H1 (cell line): ENCODE results near the gene ZNF500. TPM values are rescaled to one million over a fixed set of nuclear protein-coding genes. Genes with fewer than 3 reads are reported as not detected.

Source experiments
- BRCA1 ChIP-seq: IDR thresholded peaks from 2 replicates; pipeline ENCODE4 v1.6.1; 2012; ENCODE audit warnings: low read depth, low read length, improper control_type of control experiment
- CHD1 ChIP-seq: IDR thresholded peaks from 2 replicates; pipeline ENCODE4 v1.6.1; 2012; ENCODE audit warnings: low read depth, low read length, improper control_type of control experiment
- CHD7 ChIP-seq: fragments of 300-600 bp; sonication (generic); IDR thresholded peaks from 2 replicates; pipeline ENCODE4 v1.7.1; 2012; ENCODE audit warnings: low read length, moderate library complexity, mild to moderate bottlenecking, inconsistent platforms; ENCODE audit not compliant: insufficient replicate concordance
- CREB1 ChIP-seq: IDR thresholded peaks from 2 replicates; pipeline ENCODE4 v1.6.1; 2012; ENCODE audit warnings: inconsistent platforms
- GABPA ChIP-seq: IDR thresholded peaks from 2 replicates; pipeline ENCODE4 v1.6.1; 2011; ENCODE audit warnings: mild to moderate bottlenecking, low read length, moderate library complexity, borderline replicate concordance; ENCODE audit not compliant: insufficient read depth
- HDAC6 ChIP-seq: IDR thresholded peaks from one replicate; pipeline ENCODE4 v1.7.1; 2012; ENCODE audit warnings: low read depth, mild to moderate bottlenecking, inconsistent platforms, low read length, moderate library complexity
- JUN ChIP-seq: IDR thresholded peaks from 2 replicates; pipeline ENCODE4 v1.6.1; 2011; ENCODE audit warnings: low read depth, mild to moderate bottlenecking, improper control_type of control experiment, low read length
- POLR2AphosphoS5 ChIP-seq: IDR thresholded peaks from 2 replicates; pipeline ENCODE4 v1.6.1; 2011; ENCODE audit warnings: low read depth, low read length
- SIN3A ChIP-seq, 2 experiments: IDR thresholded peaks in 1 of 2; conservative IDR thresholded peaks in 1 of 2; 2 replicates each; pipeline ENCODE4 v1.6.1; 2011 to 2012; ENCODE audit warnings: low read length in 2 of 2, improper control_type of control experiment in 1 of 2, low read depth in 1 of 2, mild to moderate bottlenecking in 1 of 2
- SP2 ChIP-seq: IDR thresholded peaks from 2 replicates; pipeline ENCODE4 v1.6.1; 2012; ENCODE audit warnings: mild to moderate bottlenecking, low read length, inconsistent platforms
- polyA plus RNA-seq, 7 experiments: library from polyadenylated mRNA; depleted of rRNA in 3 of 7; stranded (reverse) in 5 of 7; unstranded in 2 of 7; fragments of >200 nt in 5 of 7; fragments of 200-250 nt in 2 of 7; gene quantifications; 1 replicate in 5 of 7; 2 replicates in 1 of 7; 4 replicates in 1 of 7; pipeline versions ENCODE4 v1.2.1 to v1.2.3, GENCODE V29; 2011 to 2013; ENCODE audit warnings: missing spikeins in 2 of 7, mixed read lengths in 2 of 7
- total RNA-seq: library from RNA; stranded (reverse); fragmentation: NEBNext Ultra II Directional; extraction: Animal tissue kit (Norgen Biotek cat#: 25700); gene quantifications from 2 replicates; pipeline ENCODE4 v1.2.1, GENCODE V29; 2021

The ZNF500 gene
- total and polyA plus RNA-seq, 2 of the 8 experiments (the other 6 are each of a cell fraction or from before 2014, with no cell fraction given): 10.3 to 10.4 TPM

- no peak for TF ChIP-seq CHD7
- peak; percentile 73; the same call in 1 of the 2 replicates for TF ChIP-seq GABPA
- TF ChIP-seq HDAC6: no peak
- TF ChIP-seq BRCA1: peak; percentile 86
- TF ChIP-seq JUN: no peak
- TF ChIP-seq SIN3A (conservative IDR thresholded peaks at IDR 0.05 in 1 of 2, IDR thresholded peaks at IDR 0.05 in 1 of 2; ENCODE audit: low read depth in 1 of 2, low read length in 2 of 2): peak in 1 of 2 experiments; percentile 75; a peak in 1 of 4 replicates
- no peak for TF ChIP-seq SP2
- 0 out of 2 replicates have a peak, but pooled peaks have one; percentile 37 for TF ChIP-seq CREB1
- TF ChIP-seq CHD1: no peak
- no peak; the same call in 1 of the 2 replicates for TF ChIP-seq POLR2AphosphoS5
These were observed 1.8 kb upstream of the ZNF500 start (continued) for GRCh38 chr16:4768549-4769305.
